ENCODE data around the gene REXO1.

GRCh38 chr19:1808395-1808731 lies 39.9 kb downstream of the REXO1 start:
- TF ChIP-seq CTCF (IDR thresholded peaks at IDR 0.05) (no peak), EZH2 (IDR thresholded peaks at IDR 0.05; ENCODE audit: borderline replicate concordance, insufficient read depth, low read depth, low read length, poor library complexity, severe bottlenecking) (no peak)
